GM18867 (cell line): ENCODE results near the gene TSSK2.
A peak's percentile ranks its signal among the peaks of the same experiment; 100 is the strongest.

Source experiments
- ATAC-seq: cut with Tn5 transposase; IDR thresholded peaks from one replicate; pipeline ENCODE4 v1.9.1; 2021; ENCODE audit warnings: mild to moderate bottlenecking, moderate library complexity; ENCODE audit not compliant: unreplicated experiment

The TSSK2 gene

GRCh38 chr22:19167106-19167869 is 36.2 kb downstream of the TSSK2 start:
- no peak for ATAC-seq

- ATAC-seq: no peak
These were observed 37.2 kb downstream of the TSSK2 start for GRCh38 chr22:19168088-19168890.

GRCh38 chr22:19169002-19169946 is 38.2 kb downstream of the TSSK2 start:
- no peak for ATAC-seq

GRCh38 chr22:19169947-19170318 is 38.8 kb downstream of the TSSK2 start:
- no peak for ATAC-seq

- no peak for ATAC-seq
These were observed 41.3 kb downstream of the TSSK2 start for GRCh38 chr22:19172213-19173046.

- no peak for ATAC-seq
These were observed 42.2 kb downstream of the TSSK2 start for GRCh38 chr22:19173047-19174035.

- ATAC-seq: no peak
These were observed 43.3 kb downstream of the TSSK2 start for GRCh38 chr22:19174106-19175025.

- ATAC-seq: no peak
These were observed 44.0 kb downstream of the TSSK2 start for GRCh38 chr22:19175026-19175601.

- ATAC-seq: no peak
These were observed 44.6 kb downstream of the TSSK2 start for GRCh38 chr22:19175602-19176174.

GRCh38 chr22:19176175-19176643 is 45.1 kb downstream of the TSSK2 start:
- ATAC-seq: no peak

- ATAC-seq: no peak
These were observed 45.6 kb downstream of the TSSK2 start for GRCh38 chr22:19176732-19177131.

- no peak for ATAC-seq
These were observed 46.3 kb downstream of the TSSK2 start for GRCh38 chr22:19177164-19178064.

GRCh38 chr22:19178065-19178656 is 47.1 kb downstream of the TSSK2 start:
- peak; percentile 39 for ATAC-seq

- peak; percentile 66 for ATAC-seq
These were observed 47.8 kb downstream of the TSSK2 start, which contains the start of gene SLC25A1 for GRCh38 chr22:19178657-19179496. SLC25A1 (minus strand) TSS chr22:19178736; CDS start chr22:19178673, 63 bp downstream.
